Ishikawa (cell line): ENCODE measurements around the gene FHIT.

Experiments
- ZBTB7A ChIP-seq: IDR thresholded peaks from 2 replicates; pipeline ENCODE4 v1.6.1; 2012; ENCODE audit warnings: low read depth
- TF ChIP-seq, protein P1 (sequence below): IDR thresholded peaks from 2 replicates; pipeline ENCODE4 v1.6.1; 2012

DNA sequence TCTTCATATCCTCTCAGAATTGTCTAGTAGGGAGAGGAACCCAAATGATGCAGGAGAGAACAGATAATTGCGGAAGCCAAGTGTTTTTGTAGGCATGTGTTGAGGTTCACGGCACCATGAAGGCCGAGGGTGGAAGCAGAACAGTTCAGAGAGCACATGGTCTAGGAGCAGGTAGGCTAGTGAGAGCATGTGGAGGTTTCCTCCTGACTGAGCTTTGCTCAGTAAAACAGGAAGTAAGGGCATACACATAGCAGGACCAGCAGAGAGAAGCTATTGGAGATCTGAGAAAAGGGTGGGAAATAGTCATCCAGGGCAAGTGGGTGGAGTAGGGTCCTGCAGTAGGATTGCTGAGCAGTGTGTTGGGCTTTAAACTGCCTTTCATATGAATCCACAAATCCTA lies 491.1 kb downstream of the FHIT start:
- no peak for TF ChIP-seq ZBTB7A
- TF ChIP-seq, protein P1, sequence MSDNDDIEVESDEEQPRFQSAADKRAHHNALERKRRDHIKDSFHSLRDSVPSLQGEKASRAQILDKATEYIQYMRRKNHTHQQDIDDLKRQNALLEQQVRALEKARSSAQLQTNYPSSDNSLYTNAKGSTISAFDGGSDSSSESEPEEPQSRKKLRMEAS, result no peak
